Measurements from ENCODE around the gene KCNMA1.

The KCNMA1 gene

GRCh38 chr10:77028042-77028441 is 609.6 kb downstream of the KCNMA1 start:
- no peaks in the 10 kb centered on the region for H3K9me3 ChIP-seq (ENCODE audit: control insufficient read depth, insufficient read depth, low read length)
- no peak overlapping the region for H3K9ac ChIP-seq (ENCODE audit: low read depth, low read length)
- H3K4me1 ChIP-seq (ENCODE audit: insufficient read depth, low read length), result 0 out of 2 replicates have a peak, but pooled peaks cover under 1% of the 10 kb centered on the region
- no peaks in the 10 kb centered on the region; the same call in 1 of the 2 replicates for H3K36me3 ChIP-seq (ENCODE audit: insufficient read depth, low read length)

- no peaks in the 10 kb centered on the region for H3K9me3 ChIP-seq (ENCODE audit: control insufficient read depth, insufficient read depth, low read length)
Observed at GRCh38 chr10:77027576-77027975, 610.0 kb downstream of the KCNMA1 start.

GRCh38 chr10:77027141-77027540 is 610.5 kb downstream of the KCNMA1 start:
- Histone ChIP-seq H3K9me3 (ENCODE audit: control insufficient read depth, insufficient read depth, low read length) (no peaks in the 10 kb centered on the region), H3K4me1 (ENCODE audit: insufficient read depth, low read length) (0 out of 2 replicates have a peak, but pooled peaks cover 6% of the 10 kb centered on the region), H3K36me3 (ENCODE audit: insufficient read depth, low read length) (no peaks in the 10 kb centered on the region; the same call in none of the 2 replicates), H3K9ac (ENCODE audit: low read depth, low read length) (no peak overlapping the region)

More at GRCh38 chr10:77027576-77027975, 610.0 kb downstream of the KCNMA1 start:
- H3K4me1 ChIP-seq (ENCODE audit: insufficient read depth, low read length), result 0 out of 2 replicates have a peak, but pooled peaks cover 6% of the 10 kb centered on the region
- H3K9ac ChIP-seq (ENCODE audit: low read depth, low read length), result no peak overlapping the region
- no peaks in the 10 kb centered on the region; the same call in 1 of the 2 replicates for H3K36me3 ChIP-seq (ENCODE audit: insufficient read depth, low read length)

GRCh38 chr10:77026148-77026547 is 611.5 kb downstream of the KCNMA1 start:
- H3K4me1 ChIP-seq (ENCODE audit: insufficient read depth, low read length), result 0 out of 2 replicates have a peak, but pooled peaks cover 6% of the 10 kb centered on the region
- no peaks in the 10 kb centered on the region for H3K9me3 ChIP-seq (ENCODE audit: control insufficient read depth, insufficient read depth, low read length)
- no peak overlapping the region for H3K9ac ChIP-seq (ENCODE audit: low read depth, low read length)
- H3K36me3 ChIP-seq (ENCODE audit: insufficient read depth, low read length), result no peaks in the 10 kb centered on the region; the same call in none of the 2 replicates

GRCh38 chr10:77024461-77024860 is 613.1 kb downstream of the KCNMA1 start:
- no peak overlapping the region for H3K9ac ChIP-seq (ENCODE audit: low read depth, low read length)
- H3K9me3 ChIP-seq (ENCODE audit: control insufficient read depth, insufficient read depth, low read length), result no peaks in the 10 kb centered on the region
- H3K4me1 ChIP-seq (ENCODE audit: insufficient read depth, low read length), result 0 out of 2 replicates have a peak, but pooled peaks cover 6% of the 10 kb centered on the region
- no peaks in the 10 kb centered on the region; the same call in 1 of the 2 replicates for H3K36me3 ChIP-seq (ENCODE audit: insufficient read depth, low read length)

GRCh38 chr10:77023396-77023795 is 614.2 kb downstream of the KCNMA1 start:
- no peaks in the 10 kb centered on the region for H3K9me3 ChIP-seq (ENCODE audit: control insufficient read depth, insufficient read depth, low read length)
- no peaks in the 10 kb centered on the region; the same call in 1 of the 2 replicates for H3K36me3 ChIP-seq (ENCODE audit: insufficient read depth, low read length)
- 0 out of 2 replicates have a peak, but pooled peaks cover 6% of the 10 kb centered on the region for H3K4me1 ChIP-seq (ENCODE audit: insufficient read depth, low read length)
- H3K9ac ChIP-seq (ENCODE audit: low read depth, low read length), result no peak overlapping the region

GRCh38 chr10:77022671-77023070 is 614.9 kb downstream of the KCNMA1 start:
- no peak overlapping the region for H3K9ac ChIP-seq (ENCODE audit: low read depth, low read length)
- H3K4me1 ChIP-seq (ENCODE audit: insufficient read depth, low read length), result 0 out of 2 replicates have a peak, but pooled peaks cover 6% of the 10 kb centered on the region
- no peaks in the 10 kb centered on the region; the same call in 1 of the 2 replicates for H3K36me3 ChIP-seq (ENCODE audit: insufficient read depth, low read length)
- no peaks in the 10 kb centered on the region for H3K9me3 ChIP-seq (ENCODE audit: control insufficient read depth, insufficient read depth, low read length)

GRCh38 chr10:77021966-77022490 is 615.6 kb downstream of the KCNMA1 start:
- Histone ChIP-seq H3K4me1 (ENCODE audit: insufficient read depth, low read length) (0 out of 2 replicates have a peak, but pooled peaks cover 6% of the 10 kb centered on the region), H3K9me3 (ENCODE audit: control insufficient read depth, insufficient read depth, low read length) (no peaks in the 10 kb centered on the region), H3K9ac (ENCODE audit: low read depth, low read length) (no peak overlapping the region), H3K36me3 (ENCODE audit: insufficient read depth, low read length) (no peaks in the 10 kb centered on the region; the same call in 1 of the 2 replicates)

- no peaks in the 10 kb centered on the region for H3K9me3 ChIP-seq (ENCODE audit: control insufficient read depth, insufficient read depth, low read length)
- no peak overlapping the region for H3K9ac ChIP-seq (ENCODE audit: low read depth, low read length)
Observed at GRCh38 chr10:77020426-77021040, 617.1 kb downstream of the KCNMA1 start.

GRCh38 chr10:77016855-77017254 is 620.8 kb downstream of the KCNMA1 start:
- Histone ChIP-seq H3K9ac (ENCODE audit: low read depth, low read length) (no peak overlapping the region), H3K36me3 (ENCODE audit: insufficient read depth, low read length) (no peaks in the 10 kb centered on the region), H3K4me1 (ENCODE audit: insufficient read depth, low read length) (no peaks in the 10 kb centered on the region), H3K9me3 (ENCODE audit: control insufficient read depth, insufficient read depth, low read length) (no peaks in the 10 kb centered on the region)

More at GRCh38 chr10:77020426-77021040, 617.1 kb downstream of the KCNMA1 start:
- H3K4me1 ChIP-seq (ENCODE audit: insufficient read depth, low read length), result 0 out of 2 replicates have a peak, but pooled peaks cover 6% of the 10 kb centered on the region
- H3K36me3 ChIP-seq (ENCODE audit: insufficient read depth, low read length), result no peaks in the 10 kb centered on the region; the same call in 1 of the 2 replicates

- Histone ChIP-seq H3K4me1 (ENCODE audit: insufficient read depth, low read length) (no peaks in the 10 kb centered on the region), H3K36me3 (ENCODE audit: insufficient read depth, low read length) (no peaks in the 10 kb centered on the region), H3K9me3 (ENCODE audit: control insufficient read depth, insufficient read depth, low read length) (no peaks in the 10 kb centered on the region), H3K9ac (ENCODE audit: low read depth, low read length) (no peak overlapping the region)
Observed at GRCh38 chr10:77016278-77016815, 621.3 kb downstream of the KCNMA1 start.

- H3K9ac ChIP-seq (ENCODE audit: low read depth, low read length), result no peak overlapping the region
- H3K9me3 ChIP-seq (ENCODE audit: control insufficient read depth, insufficient read depth, low read length), result no peaks in the 10 kb centered on the region
- no peaks in the 10 kb centered on the region for H3K4me1 ChIP-seq (ENCODE audit: insufficient read depth, low read length)
- H3K36me3 ChIP-seq (ENCODE audit: insufficient read depth, low read length), result no peaks in the 10 kb centered on the region
Observed at GRCh38 chr10:77015360-77015759, 622.2 kb downstream of the KCNMA1 start.

- no peaks in the 10 kb centered on the region for H3K9me3 ChIP-seq (ENCODE audit: control insufficient read depth, insufficient read depth, low read length)
- no peaks in the 10 kb centered on the region for H3K36me3 ChIP-seq (ENCODE audit: insufficient read depth, low read length)
- H3K9ac ChIP-seq (ENCODE audit: low read depth, low read length), result no peak overlapping the region
- H3K4me1 ChIP-seq (ENCODE audit: insufficient read depth, low read length), result no peaks in the 10 kb centered on the region
Observed at GRCh38 chr10:77012812-77013500, 624.7 kb downstream of the KCNMA1 start.
